ENCODE results near the gene EPHB1.

The EPHB1 gene

DNA sequence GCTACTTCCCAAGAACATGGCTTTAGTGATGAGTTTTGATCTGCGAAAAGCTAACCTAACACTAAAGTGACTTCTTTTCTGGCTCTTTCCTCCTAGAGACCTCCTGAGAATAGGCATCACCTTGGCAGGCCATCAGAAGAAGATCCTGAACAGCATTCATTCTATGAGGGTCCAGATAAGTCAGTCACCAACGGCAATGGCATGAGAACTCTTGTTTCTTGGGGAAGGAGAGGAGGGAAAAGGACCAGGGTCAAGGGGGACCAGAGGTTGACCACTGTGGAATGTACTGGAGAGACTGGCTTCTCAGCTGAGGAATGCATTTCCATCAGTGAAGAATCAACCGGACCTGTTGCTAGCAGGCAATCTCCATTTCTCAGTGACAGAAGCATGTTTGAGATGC, 463.9 kb downstream of the EPHB1 start:
- Histone ChIP-seq H3K36me3 (no peaks in the 10 kb centered on the region), H3K27ac (no peak overlapping the region)
- TF ChIP-seq, protein P1, sequence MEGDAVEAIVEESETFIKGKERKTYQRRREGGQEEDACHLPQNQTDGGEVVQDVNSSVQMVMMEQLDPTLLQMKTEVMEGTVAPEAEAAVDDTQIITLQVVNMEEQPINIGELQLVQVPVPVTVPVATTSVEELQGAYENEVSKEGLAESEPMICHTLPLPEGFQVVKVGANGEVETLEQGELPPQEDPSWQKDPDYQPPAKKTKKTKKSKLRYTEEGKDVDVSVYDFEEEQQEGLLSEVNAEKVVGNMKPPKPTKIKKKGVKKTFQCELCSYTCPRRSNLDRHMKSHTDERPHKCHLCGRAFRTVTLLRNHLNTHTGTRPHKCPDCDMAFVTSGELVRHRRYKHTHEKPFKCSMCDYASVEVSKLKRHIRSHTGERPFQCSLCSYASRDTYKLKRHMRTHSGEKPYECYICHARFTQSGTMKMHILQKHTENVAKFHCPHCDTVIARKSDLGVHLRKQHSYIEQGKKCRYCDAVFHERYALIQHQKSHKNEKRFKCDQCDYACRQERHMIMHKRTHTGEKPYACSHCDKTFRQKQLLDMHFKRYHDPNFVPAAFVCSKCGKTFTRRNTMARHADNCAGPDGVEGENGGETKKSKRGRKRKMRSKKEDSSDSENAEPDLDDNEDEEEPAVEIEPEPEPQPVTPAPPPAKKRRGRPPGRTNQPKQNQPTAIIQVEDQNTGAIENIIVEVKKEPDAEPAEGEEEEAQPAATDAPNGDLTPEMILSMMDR (IDR thresholded peaks at IDR 0.05), result no peak

DNA sequence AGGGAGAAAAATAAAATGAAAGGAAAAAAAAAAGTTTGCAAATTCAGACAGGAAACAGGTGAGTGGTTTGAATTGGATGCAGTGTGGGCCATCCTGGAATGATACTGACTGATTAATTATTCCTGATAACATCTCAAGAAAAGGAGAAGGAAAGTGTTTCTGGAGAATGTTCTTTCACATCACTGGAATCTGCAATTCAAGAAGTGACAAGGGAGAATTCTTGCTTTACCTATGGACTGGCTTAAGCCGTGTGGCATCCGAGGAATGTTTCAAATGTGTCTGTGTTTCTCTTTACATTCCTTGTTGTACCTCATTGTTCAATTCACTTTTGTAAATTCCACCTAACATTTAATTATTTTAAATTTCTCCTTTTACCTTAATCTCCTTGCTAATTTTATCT, 465.0 kb downstream of the EPHB1 start:
- Histone ChIP-seq H3K4me3 (ENCODE audit: low read depth in 1 of 2, low read length in 1 of 2) (no peak overlapping the region), H3K27me3 (no peaks in the 10 kb centered on the region), H3K4me1 (ENCODE audit: control insufficient read depth in 1 of 2, insufficient read depth in 1 of 2, low read depth in 1 of 2, low read length in 1 of 2) (no peaks in the 10 kb centered on the region), H3K36me3 (no peaks in the 10 kb centered on the region), H3K27ac (no peak overlapping the region), H3K9me3 (no peaks in the 10 kb centered on the region)
- TF ChIP-seq, protein P1 (IDR thresholded peaks at IDR 0.05), result no peak

More for the DNA sequence above, 463.9 kb downstream of the EPHB1 start:
- Histone ChIP-seq H3K27me3 (no peaks in the 10 kb centered on the region), H3K4me3 (ENCODE audit: low read depth in 1 of 2, low read length in 1 of 2) (no peak overlapping the region), H3K9me3 (no peaks in the 10 kb centered on the region), H3K4me1 (ENCODE audit: control insufficient read depth in 1 of 2, insufficient read depth in 1 of 2, low read depth in 1 of 2, low read length in 1 of 2) (no peaks in the 10 kb centered on the region)

DNA sequence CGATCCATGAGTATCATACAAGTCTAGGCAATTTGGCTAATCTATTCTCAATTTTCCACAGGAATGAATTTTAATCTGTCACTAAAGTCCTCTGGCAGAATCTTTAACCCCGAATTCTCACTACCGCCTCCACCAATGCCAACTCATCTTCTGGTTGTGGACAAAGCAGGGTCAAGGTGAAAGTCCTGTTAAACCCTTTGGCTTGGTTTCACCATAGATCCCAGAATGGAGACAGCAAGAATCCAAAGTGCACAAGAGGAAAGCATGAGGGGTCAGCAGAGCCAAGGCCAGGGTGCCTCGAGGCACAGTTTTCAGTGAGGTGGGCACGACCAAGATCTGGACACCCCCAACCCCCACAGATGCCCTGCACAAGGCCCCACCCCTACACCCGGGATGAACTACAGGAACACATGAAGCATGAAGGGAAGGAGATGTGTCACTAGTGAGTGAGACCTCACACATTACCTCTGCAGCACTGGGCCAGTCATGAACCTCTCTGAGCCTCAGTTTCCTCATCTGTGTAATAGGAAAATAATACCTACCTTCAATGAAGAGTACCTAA, 466.2 kb downstream of the EPHB1 start:
- no peak overlapping the region for H3K27ac ChIP-seq
- peaks cover 3% of the 10 kb centered on the region for H3K27me3 ChIP-seq
- H3K4me3 ChIP-seq (ENCODE audit: low read depth in 1 of 2, low read length in 1 of 2), result no peak overlapping the region
- no peaks in the 10 kb centered on the region for H3K9me3 ChIP-seq
- no peaks in the 10 kb centered on the region for H3K4me1 ChIP-seq (ENCODE audit: control insufficient read depth in 1 of 2, insufficient read depth in 1 of 2, low read depth in 1 of 2, low read length in 1 of 2)
- no peaks in the 10 kb centered on the region for H3K36me3 ChIP-seq
- TF ChIP-seq, protein P1 (IDR thresholded peaks at IDR 0.05), result no peak

DNA sequence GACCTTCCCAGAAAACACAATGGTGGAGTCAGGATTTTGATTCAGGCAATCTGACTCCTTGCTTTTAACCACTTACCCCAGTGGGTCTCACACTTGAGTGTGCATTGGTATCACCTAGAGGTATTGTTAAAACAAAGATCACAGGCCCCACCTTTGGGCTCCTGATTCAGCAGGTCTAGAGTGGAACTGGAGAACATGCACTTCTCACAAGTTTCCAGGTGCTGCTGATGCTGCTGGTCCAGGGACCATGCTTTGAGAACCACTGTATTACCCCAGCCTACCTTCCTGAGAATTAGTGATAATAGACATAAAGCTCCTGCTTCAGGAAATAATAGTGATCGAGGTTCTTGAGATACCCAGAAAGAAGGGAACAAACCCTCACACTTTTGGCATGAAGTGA, 466.9 kb downstream of the EPHB1 start:
- Histone ChIP-seq H3K4me3 (ENCODE audit: low read depth in 1 of 2, low read length in 1 of 2) (no peak overlapping the region), H3K27ac (no peak overlapping the region), H3K4me1 (ENCODE audit: control insufficient read depth in 1 of 2, insufficient read depth in 1 of 2, low read depth in 1 of 2, low read length in 1 of 2) (no peaks in the 10 kb centered on the region), H3K9me3 (no peaks in the 10 kb centered on the region), H3K27me3 (peaks cover 4% of the 10 kb centered on the region), H3K36me3 (no peaks in the 10 kb centered on the region)
- TF ChIP-seq, protein P1 (IDR thresholded peaks at IDR 0.05), result no peak

DNA sequence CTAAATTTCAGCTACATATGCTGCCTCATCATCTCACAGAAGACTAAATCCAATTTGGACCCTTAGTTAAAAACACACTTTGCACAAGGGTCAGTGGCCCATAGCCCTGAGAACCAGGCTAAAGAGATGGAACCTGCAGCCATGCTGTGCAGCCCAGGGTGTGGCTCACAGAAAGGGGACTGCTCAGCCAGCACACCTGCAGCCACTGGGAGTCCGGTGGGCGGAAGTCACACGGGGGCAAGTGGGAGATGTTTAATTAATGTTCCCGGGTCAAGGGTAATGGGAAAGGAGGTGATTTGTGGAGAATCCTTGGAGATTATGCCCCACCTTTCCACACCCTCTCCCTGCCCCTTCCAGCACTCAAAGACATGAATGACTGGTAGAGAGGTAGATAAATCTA, 467.4 kb downstream of the EPHB1 start:
- Histone ChIP-seq H3K4me1 (ENCODE audit: control insufficient read depth in 1 of 2, insufficient read depth in 1 of 2, low read depth in 1 of 2, low read length in 1 of 2) (no peaks in the 10 kb centered on the region), H3K9me3 (no peaks in the 10 kb centered on the region), H3K4me3 (ENCODE audit: low read depth in 1 of 2, low read length in 1 of 2) (no peak overlapping the region), H3K36me3 (no peaks in the 10 kb centered on the region), H3K27me3 (peaks cover 4% of the 10 kb centered on the region), H3K27ac (no peak overlapping the region)
- TF ChIP-seq, protein P1 (IDR thresholded peaks at IDR 0.05), result no peak

DNA sequence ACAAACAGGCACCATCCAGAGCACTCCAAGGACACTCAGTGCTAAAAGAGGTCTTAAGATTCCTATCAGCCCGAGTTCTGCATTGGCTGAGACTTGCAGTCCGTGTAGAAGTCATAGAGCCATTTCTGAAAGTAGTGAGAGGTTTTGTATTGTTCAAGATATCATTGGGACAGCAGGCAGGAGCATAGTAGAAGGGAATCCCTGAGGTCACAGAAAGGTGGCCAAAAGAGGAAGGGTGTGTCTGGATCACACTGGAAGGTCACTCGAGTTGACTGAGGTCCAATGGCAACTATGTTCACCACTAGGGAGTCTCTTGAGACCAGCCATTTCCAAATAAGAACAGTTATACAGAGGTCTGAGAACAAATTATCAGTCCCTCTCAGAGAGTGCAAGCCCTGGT, 468.3 kb downstream of the EPHB1 start:
- Histone ChIP-seq H3K9me3 (no peaks in the 10 kb centered on the region), H3K36me3 (no peaks in the 10 kb centered on the region), H3K27me3 (peaks cover 4% of the 10 kb centered on the region), H3K4me1 (ENCODE audit: control insufficient read depth in 1 of 2, insufficient read depth in 1 of 2, low read depth in 1 of 2, low read length in 1 of 2) (no peaks in the 10 kb centered on the region), H3K4me3 (ENCODE audit: low read depth in 1 of 2, low read length in 1 of 2) (no peak overlapping the region), H3K27ac (no peak overlapping the region)
- TF ChIP-seq, protein P1 (IDR thresholded peaks at IDR 0.05), result no peak

Data from neutrophil (primary cell).